ENCODE measurements around the gene CCR1. TPM values are rescaled to one million over a fixed set of nuclear protein-coding genes. Genes with fewer than 3 reads are reported as not detected.
A peak's percentile ranks its signal among the peaks of the same experiment; 100 is the strongest.

The CCR1 gene
- total and polyA plus RNA-seq, 2 of the 13 experiments (the other 11 are each of a cell fraction or from before 2014, with no cell fraction given): not detected

DNA sequence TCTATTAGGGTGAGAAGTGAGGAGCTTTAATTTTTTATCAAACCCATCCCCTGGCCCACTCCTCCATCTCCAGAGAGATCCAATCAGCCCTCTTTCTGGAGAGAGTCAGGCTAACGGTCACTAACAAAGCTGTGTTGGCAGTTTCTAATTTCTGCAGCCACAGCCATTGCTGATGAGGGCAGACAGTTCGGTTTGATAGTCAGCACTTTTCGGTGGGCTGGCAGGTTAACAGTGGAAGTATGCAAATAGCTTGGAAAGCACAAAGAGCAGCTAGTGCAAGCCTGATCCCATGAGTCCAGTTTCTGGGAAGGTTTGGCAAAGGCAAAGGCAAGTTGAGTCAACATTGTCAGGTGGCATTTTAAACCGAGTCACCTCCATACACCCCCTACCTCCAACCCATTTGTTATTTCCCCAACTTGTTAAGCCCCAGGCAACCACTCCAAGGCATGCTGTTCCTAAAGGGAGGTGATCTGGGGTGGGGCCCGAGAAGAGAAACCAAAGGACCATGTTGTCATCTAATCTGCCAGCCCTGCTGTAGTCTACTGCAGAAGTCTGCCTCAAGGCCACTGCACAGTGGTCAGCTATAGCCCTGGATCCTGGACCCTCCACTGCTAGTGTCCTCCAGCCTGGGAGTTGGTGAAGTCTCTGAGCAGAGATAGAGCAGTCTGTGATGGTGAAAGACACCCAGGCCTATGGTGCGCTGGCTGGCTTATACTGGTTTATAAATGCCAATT is 1.7 kb downstream of the CCR1 start:
- H3K27ac ChIP-seq (ENCODE audit: extremely low read length, insufficient read depth, low read length): no peak overlapping the region
- ATAC-seq (no peak), FAIRE-seq (no peak), DNase-seq (ENCODE audit: low spot score) (no peak)
- ChIA-PET CTCF (ENCODE audit: low intra/inter-chr PET ratio, low total read pairs) (no interaction called here), POLR2A (no interaction called here)
- H3K27me3 ChIP-seq (ENCODE audit: control insufficient read depth in 1 of 2, insufficient read depth in 2 of 2, low read length in 2 of 2): no peaks in the 10 kb centered on the region
- intact Hi-C loops (cut with micrococcal nuclease; ENCODE audit: unreplicated experiment): no loop called here
- no peak overlapping the region for H2AFZ ChIP-seq (ENCODE audit: low read length)
- no peaks in the 10 kb centered on the region for H3K9me3 ChIP-seq (ENCODE audit: low read length)
- H3K4me3 ChIP-seq (replicated peaks in 1 of 3; ENCODE audit: insufficient read depth in 1 of 3, low read depth in 2 of 3, low read length in 3 of 3): no peak overlapping the region
- no peaks in the 10 kb centered on the region for H3K79me2 ChIP-seq (ENCODE audit: insufficient read depth, low read length)
- no peaks in the 10 kb centered on the region for H3K36me3 ChIP-seq (replicated peaks in 1 of 2; ENCODE audit: control insufficient read depth in 1 of 2, insufficient read depth in 2 of 2, low read length in 2 of 2)
- H4K20me1 ChIP-seq (ENCODE audit: insufficient read depth, low read length): no peaks in the 10 kb centered on the region
- in situ Hi-C loops (cut with HindIII; ENCODE audit: extremely low pct_ligation_motif_present, low pct_unique_long_range_greater_than_20kb): no loop called here
- no peak overlapping the region for H3K4me2 ChIP-seq (ENCODE audit: low read depth, low read length)
- H3K4me1 ChIP-seq (ENCODE audit: insufficient read depth, low read length): peaks cover 4% of the 10 kb centered on the region; the same call in 1 of the 2 replicates
- BruUV-seq (replicated peaks): no TSS peak
- 18% methylated on average over 6 of the region's 6 CpGs for WGBS (ENCODE audit: low lambda C conversion rate)
- peak; percentile 19 to 51; a peak in 2 of 4 replicates for TF ChIP-seq MAFK (conservative IDR thresholded peaks at IDR 0.05 in 1 of 2, IDR thresholded peaks at IDR 0.05 in 1 of 2; ENCODE audit: low read length in 2 of 2)
- TF ChIP-seq ZNF101 (CRISPR knock-in tag; IDR thresholded peaks at IDR 0.05; ENCODE audit: borderline replicate concordance, low read depth): no peak
- peak; percentile 51 for TF ChIP-seq MAFF (IDR thresholded peaks at IDR 0.05; ENCODE audit: low read depth, low read length)
- no peak for TF ChIP-seq ZNF274 (CRISPR knock-in tag; IDR thresholded peaks at IDR 0.05)
- no peak overlapping the region for H3K9ac ChIP-seq (ENCODE audit: insufficient read depth, low read depth, low read length)

DNA sequence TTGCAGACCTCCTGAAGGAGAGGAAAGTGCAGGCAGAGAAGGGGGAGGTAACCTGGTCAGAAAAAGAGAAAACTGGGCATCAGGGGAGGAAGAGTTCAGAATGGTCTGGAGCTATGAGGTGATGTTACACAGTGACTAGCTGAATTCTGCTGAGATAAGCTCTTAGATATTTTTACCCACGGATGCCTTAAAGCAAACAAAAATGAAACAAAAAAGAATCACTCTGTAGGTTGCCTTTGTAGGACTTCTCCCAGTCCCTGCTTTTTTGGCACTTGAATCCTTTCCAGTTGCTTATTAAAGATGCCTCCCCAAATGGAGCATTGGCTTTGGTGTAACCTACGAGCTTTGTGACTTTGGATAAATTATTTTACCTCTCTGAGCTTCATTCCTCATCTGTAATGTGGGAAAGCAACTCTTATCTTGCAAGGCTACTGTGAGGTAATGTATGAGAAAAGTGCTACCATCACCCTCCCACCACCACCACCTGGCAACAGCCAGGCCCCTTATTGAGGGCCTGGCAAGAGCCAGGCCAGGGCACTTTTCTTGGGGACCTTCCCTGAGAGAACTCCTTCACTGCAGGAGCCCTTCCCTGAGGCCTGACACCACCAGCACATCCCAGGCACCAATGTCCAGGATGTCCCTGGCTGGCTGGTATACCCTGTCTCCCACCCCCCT is 2.7 kb downstream of the CCR1 start:
- H3K27me3 ChIP-seq (ENCODE audit: control insufficient read depth in 1 of 2, insufficient read depth in 2 of 2, low read length in 2 of 2): no peaks in the 10 kb centered on the region
- CTCF ChIA-PET (ENCODE audit: low intra/inter-chr PET ratio, low total read pairs): no interaction called here
- H3K4me2 ChIP-seq (ENCODE audit: low read depth, low read length): no peak overlapping the region
- no peaks in the 10 kb centered on the region for H3K79me2 ChIP-seq (ENCODE audit: insufficient read depth, low read length)
- no TSS peak for BruUV-seq (replicated peaks)
- ATAC-seq (no peak), DNase-seq (ENCODE audit: low spot score) (no peak), FAIRE-seq (no peak)
- no peaks in the 10 kb centered on the region for H3K9me3 ChIP-seq (ENCODE audit: low read length)
- no peak for TF ChIP-seq ZKSCAN5 (CRISPR knock-in tag; IDR thresholded peaks at IDR 0.05)
- no peak for TF ChIP-seq NPAS2 (CRISPR knock-in tag; IDR thresholded peaks at IDR 0.05; ENCODE audit: borderline replicate concordance)
- no peak for TF ChIP-seq CBX1 (IDR thresholded peaks at IDR 0.05; ENCODE audit: low read depth)
- no peak for TF ChIP-seq ZNF143 (CRISPR knock-in tag; IDR thresholded peaks at IDR 0.05)
- TF ChIP-seq, protein P1, sequence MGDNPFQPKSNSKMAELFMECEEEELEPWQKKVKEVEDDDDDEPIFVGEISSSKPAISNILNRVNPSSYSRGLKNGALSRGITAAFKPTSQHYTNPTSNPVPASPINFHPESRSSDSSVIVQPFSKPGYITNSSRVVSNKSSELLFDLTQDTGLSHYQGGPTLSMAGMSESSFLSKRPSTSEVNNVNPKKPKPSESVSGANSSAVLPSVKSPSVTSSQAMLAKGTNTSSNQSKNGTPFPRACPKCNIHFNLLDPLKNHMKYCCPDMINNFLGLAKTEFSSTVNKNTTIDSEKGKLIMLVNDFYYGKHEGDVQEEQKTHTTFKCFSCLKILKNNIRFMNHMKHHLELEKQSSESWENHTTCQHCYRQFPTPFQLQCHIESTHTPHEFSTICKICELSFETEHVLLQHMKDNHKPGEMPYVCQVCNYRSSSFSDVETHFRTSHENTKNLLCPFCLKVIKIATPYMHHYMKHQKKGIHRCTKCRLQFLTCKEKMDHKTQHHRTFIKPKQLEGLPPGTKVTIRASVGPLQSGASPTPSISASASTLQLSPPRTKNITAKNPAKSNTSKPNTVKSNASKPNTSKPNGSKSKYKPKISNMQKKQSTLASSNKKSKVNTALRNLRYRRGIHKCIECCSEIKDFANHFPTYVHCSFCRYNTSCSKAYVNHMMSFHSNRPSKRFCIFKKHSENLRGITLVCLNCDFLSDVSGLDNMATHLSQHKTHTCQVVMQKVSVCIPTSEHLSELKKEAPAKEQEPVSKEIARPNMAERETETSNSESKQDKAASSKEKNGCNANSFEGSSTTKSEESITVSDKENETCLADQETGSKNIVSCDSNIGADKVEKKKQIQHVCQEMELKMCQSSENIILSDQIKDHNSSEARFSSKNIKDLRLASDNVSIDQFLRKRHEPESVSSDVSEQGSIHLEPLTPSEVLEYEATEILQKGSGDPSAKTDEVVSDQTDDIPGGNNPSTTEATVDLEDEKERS (CRISPR knock-in tag; IDR thresholded peaks at IDR 0.05): no peak
- TF ChIP-seq U2AF2 (IDR thresholded peaks at IDR 0.05; ENCODE audit: low read depth, low read length): no peak
- no peak for TF ChIP-seq ZNF484 (CRISPR knock-in tag; IDR thresholded peaks at IDR 0.05; ENCODE audit: borderline replicate concordance, low read depth)
- no peak for TF ChIP-seq ERF (CRISPR knock-in tag; IDR thresholded peaks at IDR 0.05)
- H2AFZ ChIP-seq (ENCODE audit: low read length): no peak overlapping the region
- POLR2A ChIA-PET: no interaction called here
- no peaks in the 10 kb centered on the region for H3K36me3 ChIP-seq (replicated peaks in 1 of 2; ENCODE audit: control insufficient read depth in 1 of 2, insufficient read depth in 2 of 2, low read length in 2 of 2)
- WGBS (ENCODE audit: low lambda C conversion rate): 0% methylated on average over 2 of the region's 2 CpGs
- H3K4me3 ChIP-seq (replicated peaks in 1 of 3; ENCODE audit: insufficient read depth in 1 of 3, low read depth in 2 of 3, low read length in 3 of 3): no peak overlapping the region
- H3K27ac ChIP-seq (ENCODE audit: extremely low read length, insufficient read depth, low read length): no peak overlapping the region
- intact Hi-C loops (cut with micrococcal nuclease; ENCODE audit: unreplicated experiment): no loop called here
- H3K9ac ChIP-seq (ENCODE audit: insufficient read depth, low read depth, low read length): no peak overlapping the region
- H4K20me1 ChIP-seq (ENCODE audit: insufficient read depth, low read length): no peaks in the 10 kb centered on the region
- peaks cover 4% of the 10 kb centered on the region; the same call in 1 of the 2 replicates for H3K4me1 ChIP-seq (ENCODE audit: insufficient read depth, low read length)
- in situ Hi-C loops (cut with HindIII; ENCODE audit: extremely low pct_ligation_motif_present, low pct_unique_long_range_greater_than_20kb): no loop called here
